Measurements from ENCODE around the gene TMEM196.

Gene TMEM196

DNA sequence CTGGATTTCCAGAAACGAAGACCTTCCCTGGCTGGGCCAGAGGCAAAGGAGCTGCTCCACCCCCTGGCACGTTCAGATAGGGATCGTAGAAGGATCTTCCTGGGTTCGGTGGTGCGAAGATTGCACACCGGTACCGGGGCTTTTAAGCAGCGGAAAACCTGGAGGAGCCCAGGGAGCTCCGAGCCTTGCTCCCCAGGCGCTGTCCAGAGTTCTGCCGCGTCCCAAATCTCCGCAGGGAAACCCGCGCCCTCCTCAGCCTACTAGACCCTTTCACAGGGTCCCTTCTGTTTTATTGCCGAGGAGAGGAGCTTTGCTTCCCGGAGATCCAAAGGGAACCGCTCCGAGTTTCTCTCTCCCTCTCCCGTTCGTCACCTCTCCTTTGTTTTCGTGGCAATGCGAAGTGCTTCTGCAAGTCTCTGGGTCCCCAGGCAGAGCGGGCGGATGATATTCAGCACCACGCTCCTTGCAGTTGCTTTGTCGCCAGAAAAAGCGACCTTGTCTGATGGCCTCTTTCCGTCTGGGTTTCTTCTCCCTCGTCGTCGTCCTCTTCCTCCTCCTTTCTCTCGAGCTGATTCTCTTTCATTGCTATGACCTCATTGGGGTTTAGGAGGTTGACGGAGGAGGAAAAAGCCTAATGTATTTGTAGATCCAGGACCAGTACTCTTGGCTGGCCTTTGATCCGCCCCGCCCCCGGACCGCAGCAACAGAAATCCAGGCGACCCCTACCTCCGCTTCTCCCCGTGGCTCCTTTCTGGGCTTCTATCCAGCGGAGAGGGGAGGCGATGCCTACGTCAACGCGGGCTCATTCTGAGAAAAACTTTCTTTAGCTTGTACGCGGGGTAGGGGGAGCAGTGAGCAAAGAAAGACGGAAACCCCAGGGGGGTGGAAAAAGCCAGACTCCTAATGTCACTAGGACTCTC lies at the start of gene TMEM196:
TMEM196 (minus strand) TSS at position 777 of the 920 bp plus-strand sequence. CDS start 921 bp downstream, outside the sequence.
- peak; percentile 8 for DNase-seq (ENCODE audit: low spot score)

GRCh38 chr7:19816128-19816527 lies 42.7 kb upstream of the TMEM196 start:
- no peak for DNase-seq (ENCODE audit: low spot score)

- DNase-seq (ENCODE audit: low spot score), result no peak
Observed at GRCh38 chr7:19815546-19815945, 42.1 kb upstream of the TMEM196 start.

DNA sequence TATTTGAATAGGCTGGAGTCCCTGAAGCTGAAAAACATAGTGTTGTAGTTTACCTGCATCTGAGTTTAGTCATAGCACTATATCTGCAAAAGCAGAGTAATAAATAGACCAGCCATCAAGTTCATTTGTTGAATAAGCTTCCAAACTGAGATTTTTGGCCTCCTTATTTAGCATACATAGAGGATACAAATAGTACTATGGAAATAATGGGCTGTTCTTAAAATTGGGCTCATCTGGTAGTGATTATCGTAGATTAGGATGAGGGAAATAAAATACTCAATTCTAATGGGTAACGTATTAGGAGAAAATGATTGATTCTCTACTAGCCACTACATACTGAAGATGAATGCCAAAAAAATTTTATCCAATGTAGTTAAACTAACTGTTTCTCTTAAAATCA lies 41.4 kb upstream of the TMEM196 start:
- no peak for DNase-seq (ENCODE audit: low spot score)

DNA sequence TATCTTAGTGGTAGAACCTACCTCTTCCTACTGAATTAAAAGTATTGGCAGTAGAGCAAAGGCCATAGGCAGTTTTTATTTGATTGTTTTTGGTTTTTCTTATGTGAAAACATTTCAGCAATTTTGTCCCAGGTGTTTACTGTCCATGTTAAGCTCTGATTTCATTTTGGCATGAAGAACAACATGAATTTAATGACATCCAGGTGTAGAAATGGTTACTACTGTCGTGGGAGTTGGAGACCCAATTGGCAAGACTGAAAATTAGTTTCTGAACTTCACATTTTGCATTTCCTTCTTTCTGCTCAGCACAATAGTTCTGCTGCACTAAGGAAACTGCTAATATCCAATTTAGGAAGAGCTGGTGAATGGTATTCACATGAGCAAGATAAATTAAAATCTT lies 38.0 kb upstream of the TMEM196 start:
- no peak for DNase-seq (ENCODE audit: low spot score)

DNA sequence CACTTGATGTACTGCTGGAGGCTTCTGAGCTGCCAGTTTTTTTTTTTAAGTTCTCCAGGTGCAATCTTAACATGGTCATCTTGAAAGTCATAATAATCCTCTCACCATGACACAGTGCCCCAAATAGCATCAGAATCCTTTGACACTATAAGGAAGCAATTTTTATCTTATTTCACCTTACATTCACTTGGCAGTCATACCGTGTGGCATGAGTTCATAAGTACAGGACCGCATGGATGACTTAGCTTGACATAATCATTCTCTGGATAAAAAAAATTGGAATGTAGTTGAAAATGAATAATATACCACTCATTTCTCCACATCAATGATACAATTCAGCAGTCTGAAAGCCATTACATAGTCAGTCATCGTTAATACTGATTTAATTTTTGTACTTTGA lies 25.6 kb upstream of the TMEM196 start:
- DNase-seq (ENCODE audit: low spot score), result no peak

- no peak for DNase-seq (ENCODE audit: low spot score)
Observed at GRCh38 chr7:19783541-19783940, 10.1 kb upstream of the TMEM196 start.

DNA sequence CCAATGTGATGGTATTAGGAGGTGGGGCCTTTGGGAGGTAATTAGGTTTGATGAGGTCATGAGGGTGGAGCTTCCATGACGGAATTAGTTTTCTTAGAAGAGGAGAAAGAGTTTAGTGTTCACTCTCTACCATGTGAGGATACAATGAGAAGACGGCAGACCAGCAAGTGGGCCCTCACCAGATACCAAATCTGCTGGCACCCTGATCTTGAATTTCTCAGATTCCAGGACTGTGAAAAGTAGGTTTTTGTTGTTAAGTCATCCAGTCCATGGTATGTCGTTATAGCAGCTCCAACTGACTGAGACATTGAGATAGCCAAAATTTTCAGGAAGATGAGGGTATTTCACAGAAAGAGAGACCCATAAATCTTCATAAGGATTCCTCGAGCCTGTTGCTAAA lies 3.6 kb upstream of the TMEM196 start:
- DNase-seq (ENCODE audit: low spot score), result no peak

DNA sequence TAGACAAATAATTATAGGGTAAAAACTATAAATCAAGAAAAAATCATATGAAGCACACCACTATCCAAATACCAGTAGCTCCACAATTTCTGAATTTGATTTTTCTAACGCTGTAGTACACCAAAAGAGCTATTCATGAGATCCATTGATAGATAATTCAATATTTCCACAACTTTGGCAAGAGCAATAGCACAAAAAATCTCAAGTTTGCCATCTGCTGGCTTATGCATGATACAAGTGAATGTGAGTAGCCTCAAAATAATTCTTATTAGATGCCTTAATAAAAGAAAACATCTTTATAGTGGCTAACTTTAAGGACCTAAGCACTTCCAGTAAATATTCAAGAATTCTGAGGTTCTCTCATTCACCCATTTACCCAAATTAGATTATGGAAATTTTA lies 2.2 kb upstream of the TMEM196 start:
- DNase-seq (ENCODE audit: low spot score), result no peak

DNA sequence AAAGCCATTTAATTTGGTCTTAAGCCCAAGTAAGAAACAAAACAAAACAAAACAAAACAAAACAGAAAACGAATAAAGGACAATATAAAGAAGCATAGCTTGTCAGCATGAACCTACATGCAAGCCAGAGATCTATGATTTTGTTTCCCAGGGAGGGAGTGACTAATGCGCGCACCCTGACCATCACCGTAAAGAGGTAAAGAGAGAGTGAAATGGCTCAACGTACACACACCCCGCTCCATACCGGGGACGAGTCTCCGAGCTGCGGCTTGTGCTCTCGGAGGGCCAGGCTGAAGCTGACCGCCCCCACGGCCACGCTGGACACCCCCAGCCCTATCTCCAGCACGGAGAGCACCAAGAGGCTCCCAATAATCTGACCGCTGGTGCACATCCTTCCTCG lies 1.1 kb downstream of the TMEM196 start:
- DNase-seq (ENCODE audit: low spot score), result no peak

- no peak for DNase-seq (ENCODE audit: low spot score)
Observed at GRCh38 chr7:19762631-19763030, 10.8 kb downstream of the TMEM196 start.

DNA sequence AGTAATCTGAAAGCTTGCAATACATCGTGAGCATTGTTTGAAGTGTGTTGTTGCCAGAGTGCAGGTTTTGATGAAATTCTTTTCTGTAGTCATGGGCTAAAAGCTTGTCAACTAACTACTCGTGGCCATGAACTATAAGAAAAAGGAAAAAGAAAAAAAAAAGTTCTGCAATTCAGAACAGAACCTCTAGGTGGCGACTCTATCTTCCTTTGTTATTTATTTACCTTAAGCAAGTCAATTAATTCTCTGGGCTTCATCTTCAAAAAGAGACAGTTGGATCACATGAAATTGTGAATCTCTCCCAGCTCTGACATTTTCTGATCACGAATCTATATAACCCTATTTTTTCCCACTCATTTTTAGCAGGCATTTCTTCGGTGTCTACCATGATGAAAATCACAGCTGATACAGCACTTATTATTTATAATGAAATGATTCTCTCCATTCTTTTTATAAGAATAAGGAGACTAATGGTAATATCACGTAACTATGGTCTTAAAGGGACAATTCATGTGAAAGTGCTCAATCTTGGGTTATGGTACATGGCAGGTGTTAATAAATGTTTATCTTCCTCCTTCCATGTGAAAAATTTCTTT lies 18.8 kb downstream of the TMEM196 start:
- peak; percentile 4 for DNase-seq (ENCODE audit: low spot score)

GRCh38 chr7:19752020-19752419 lies 21.4 kb downstream of the TMEM196 start:
- DNase-seq (ENCODE audit: low spot score), result no peak

DNA sequence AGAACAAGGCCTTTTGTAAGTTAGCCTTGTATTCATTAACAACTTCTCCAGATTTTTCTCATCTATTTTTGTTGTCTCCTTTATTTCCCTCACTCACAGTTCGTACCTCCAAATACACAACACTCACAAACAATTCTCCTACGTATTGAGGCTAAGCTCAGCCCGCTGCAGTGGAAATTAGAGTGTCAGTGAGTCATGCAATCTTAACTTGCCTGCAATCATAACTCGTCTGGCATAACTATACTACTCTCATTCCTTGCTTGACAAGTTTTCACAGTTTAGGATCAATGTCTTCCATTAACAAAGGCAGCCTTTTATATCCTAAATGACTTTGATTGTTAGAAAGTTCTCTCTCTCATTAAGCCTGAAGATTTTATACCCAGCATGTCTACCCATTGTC lies 23.8 kb downstream of the TMEM196 start:
- DNase-seq (ENCODE audit: low spot score), result no peak

GRCh38 chr7:19747740-19748339 lies 25.6 kb downstream of the TMEM196 start:
- DNase-seq (ENCODE audit: low spot score), result peak; percentile 14

DNA sequence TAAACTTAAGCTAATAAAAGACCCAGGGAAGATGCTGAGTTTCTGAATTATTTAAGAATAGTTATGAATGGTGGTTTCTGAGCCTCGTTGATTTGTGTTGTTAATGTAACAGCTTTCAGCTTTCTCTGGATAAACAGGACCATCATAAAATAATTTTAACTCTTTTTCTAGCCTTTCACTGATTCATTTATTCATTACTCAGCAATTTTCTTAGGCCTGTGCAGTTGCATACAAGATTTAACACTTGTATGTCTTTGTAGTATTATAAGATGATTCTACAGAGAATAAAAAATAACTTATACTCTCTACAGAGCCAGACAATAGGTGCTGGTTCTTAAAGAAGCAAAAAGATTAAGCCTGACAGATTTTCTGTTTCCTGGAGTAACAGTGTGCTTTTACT lies 29.3 kb downstream of the TMEM196 start:
- no peak for DNase-seq (ENCODE audit: low spot score)

GRCh38 chr7:19728716-19729115 lies 44.7 kb downstream of the TMEM196 start:
- no peak for DNase-seq (ENCODE audit: low spot score)

DNA sequence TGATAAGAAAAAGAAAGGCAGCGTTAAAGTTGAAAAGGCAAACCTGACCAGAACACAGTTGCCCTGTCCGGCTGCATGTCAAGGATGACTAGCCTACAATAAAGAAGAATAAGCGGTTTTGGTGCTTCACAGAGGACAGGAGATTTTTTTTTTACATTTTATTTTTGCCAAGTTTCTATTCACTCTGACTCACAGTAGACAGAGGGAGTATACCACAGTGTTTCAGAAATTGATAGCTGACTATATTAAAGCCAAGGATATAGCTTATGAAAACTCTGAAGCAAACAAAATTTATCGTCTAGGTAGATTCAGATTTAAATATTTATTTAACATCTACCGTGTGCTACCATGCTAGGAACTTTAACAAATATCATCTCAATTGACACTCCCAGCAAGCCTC lies 47.6 kb downstream of the TMEM196 start:
- DNase-seq (ENCODE audit: low spot score), result no peak

GRCh38 chr7:19715499-19715898 lies 57.9 kb downstream of the TMEM196 start:
- no peak for DNase-seq (ENCODE audit: low spot score)

DNA sequence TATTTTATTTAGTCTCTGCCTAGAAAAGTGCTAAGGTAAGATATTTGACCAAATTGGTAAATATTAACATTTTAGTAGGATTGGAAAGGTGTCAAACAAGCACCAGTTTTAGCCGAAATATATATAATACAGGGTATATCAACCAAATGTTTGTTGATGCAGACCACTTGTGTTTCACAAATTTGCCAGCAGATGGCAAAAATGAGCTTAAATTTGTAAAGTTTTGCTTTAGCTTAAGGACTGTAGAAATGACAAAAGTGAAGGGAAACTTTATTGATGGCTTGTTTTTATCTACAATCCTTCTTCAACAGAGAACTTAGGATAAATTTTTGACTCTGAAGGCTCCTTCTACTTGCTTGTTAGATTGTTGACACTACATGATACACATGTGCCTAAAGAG lies 59.7 kb downstream of the TMEM196 start:
- no peak for DNase-seq (ENCODE audit: low spot score)

DNA sequence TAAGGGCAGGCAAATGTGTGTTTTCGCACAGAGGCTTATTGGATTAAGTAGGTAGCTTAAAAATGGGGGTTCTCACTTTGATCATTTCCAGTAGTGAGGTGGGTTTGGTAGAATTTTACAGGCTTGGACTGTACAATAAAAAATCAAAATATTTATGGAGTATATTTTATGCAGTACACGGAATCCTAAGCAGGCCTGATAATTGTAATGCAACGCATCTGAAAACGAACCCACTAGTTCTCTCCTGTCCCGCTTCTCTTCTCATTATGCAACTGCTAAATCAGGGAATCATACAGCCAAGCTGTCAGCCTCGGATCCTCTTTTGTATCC lies 64.2 kb downstream of the TMEM196 start:
- no peak for DNase-seq (ENCODE audit: low spot score)

DNA sequence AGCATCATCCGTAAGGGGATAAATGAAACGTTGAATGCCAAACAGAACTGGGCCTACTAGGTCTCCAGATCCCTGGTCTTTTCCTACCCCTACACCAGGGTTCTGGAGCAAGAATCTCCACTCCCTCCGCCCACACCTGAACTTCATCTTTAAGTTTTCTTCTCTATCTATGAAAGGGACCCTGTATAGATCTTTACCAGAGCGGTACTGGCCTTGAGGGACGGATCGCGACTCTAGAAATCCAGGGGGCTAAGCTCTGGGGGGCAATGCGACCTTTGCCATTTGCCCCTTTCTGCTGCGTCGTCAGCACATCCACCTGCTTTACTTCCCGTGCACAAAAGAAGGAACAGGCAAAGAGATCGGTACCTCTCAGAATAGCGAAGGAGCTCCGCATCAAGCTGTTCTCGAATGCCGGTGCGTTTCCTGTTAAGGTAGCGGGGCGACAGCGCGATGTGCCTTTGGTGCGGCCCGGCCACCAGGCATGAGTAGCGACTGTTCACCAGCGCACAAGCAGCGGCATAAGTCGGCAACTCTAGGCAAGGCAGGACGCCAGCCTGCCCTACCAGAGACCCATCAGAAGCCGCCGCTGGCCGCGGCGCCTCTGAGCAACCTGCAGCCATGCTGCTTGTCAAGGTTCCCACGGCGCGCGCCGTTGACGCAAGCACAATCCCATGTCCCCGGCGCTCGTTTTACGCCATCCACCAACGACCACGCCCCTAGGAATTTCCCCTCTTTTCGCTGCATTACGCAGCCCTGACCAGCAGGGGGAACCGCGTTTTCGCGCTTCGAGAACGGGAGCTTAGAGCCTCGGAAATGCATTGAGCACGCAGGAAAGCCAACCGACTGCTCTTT lies 64.8 kb downstream of the TMEM196 start, which contains the start of gene POLR1F:
POLR1F (minus strand) TSS at position 641 of the 852 bp plus-strand sequence; CDS start at position 620, 21 bp downstream.
- peak; percentile 86 for DNase-seq (ENCODE audit: low spot score)

Data from HuH-7 (cell line).